A549 treated with AZD2906 at 1 μM for 4 hours (cell line): Measurements from ENCODE around the gene C1QTNF9B. TPM values are rescaled to one million over a fixed set of nuclear protein-coding genes. Genes with fewer than 3 reads are reported as not detected.

Experiments
- total RNA-seq: library from RNA; stranded (reverse); fragments of 200-300 nt; extraction: Qiagen RNA extraction; gene quantifications from 5 replicates; pipeline ENCODE4 v1.2.3, GENCODE V29; 2022

The C1QTNF9B gene
- total RNA-seq = 0.05 TPM in 1 of 5 replicates, not detected in the others

GRCh38 chr13:23897452-23897919 is at the start of gene C1QTNF9B:
Gene C1QTNF9B, minus strand, starts transcription at chr13:23897502.

GRCh38 chr13:23888658-23889614 is 8.4 kb downstream of the C1QTNF9B start, which contains the start of gene MIPEP:
Gene MIPEP, minus strand, starts transcription at chr13:23889400. Its CDS starts 80 bp downstream, at chr13:23889320.

Other genes with a start within 250 kb of the C1QTNF9B start
- 20.2 to 26.7 TPM (median 26.4 TPM) in 5 replicates for gene MIPEP, start 8.1 kb downstream of the C1QTNF9B start, total RNA-seq